Gastrocnemius medialis (tissue), 4 donors: ENCODE data around the gene GREB1L.

ENCODE experiments used
- CTCF ChIP-seq, 5 experiments: fragments of 450-650 bp in 3 of 5; fragments of 200-600 bp in 2 of 5; sonication (generic) in 2 of 5; IDR thresholded peaks in 4 of 5; conservative IDR thresholded peaks in 1 of 5; 1 replicate in 4 of 5; 2 replicates in 1 of 5; pipeline ENCODE4 v1.5.1; 2016 to 2019; ENCODE audit warnings: antibody characterized with exemption in 5 of 5, mild to moderate bottlenecking in 3 of 5, moderate library complexity in 3 of 5
- POLR2A ChIP-seq, 2 donors: fragments of 450-650 bp; IDR thresholded peaks; one replicate each; pipeline ENCODE4 v1.6.1; 2017; ENCODE audit warnings: antibody characterized with exemption in 2 of 2, mild to moderate bottlenecking in 2 of 2, moderate library complexity in 2 of 2

DNA sequence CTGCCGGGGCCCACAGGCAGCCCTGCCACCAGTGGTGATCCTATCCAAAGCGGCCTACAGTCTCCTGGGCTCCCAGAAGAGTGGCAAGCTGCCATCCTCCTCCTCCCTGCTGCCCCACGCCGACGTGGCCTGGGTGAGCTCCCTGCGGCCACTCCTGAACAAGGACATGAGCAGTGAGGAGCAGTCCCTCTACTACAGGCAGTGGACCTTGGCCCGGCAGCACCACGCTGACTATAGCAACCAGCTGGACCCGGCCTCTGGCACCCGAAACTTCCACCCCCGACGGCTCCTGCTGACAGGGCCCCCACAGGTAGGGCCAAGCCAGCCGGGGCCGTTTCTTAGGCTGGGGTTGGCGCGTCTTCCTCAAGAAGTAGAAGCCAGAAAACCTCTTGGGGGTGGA, 258.0 kb downstream of the GREB1L start:
- TF ChIP-seq CTCF (IDR thresholded peaks at IDR 0.05 in 4 of 5, conservative IDR thresholded peaks at IDR 0.05 in 1 of 5) (no peak), POLR2A (IDR thresholded peaks at IDR 0.05) (no peak)
